ENCODE measurements around the gene ZC2HC1B.
"Not testable (repeated sequence)": the region's sequence is repeated elsewhere in the genome, so short reads cannot be mapped to it uniquely, and the experiment has no call there.

ZC2HC1B gene, protein sequence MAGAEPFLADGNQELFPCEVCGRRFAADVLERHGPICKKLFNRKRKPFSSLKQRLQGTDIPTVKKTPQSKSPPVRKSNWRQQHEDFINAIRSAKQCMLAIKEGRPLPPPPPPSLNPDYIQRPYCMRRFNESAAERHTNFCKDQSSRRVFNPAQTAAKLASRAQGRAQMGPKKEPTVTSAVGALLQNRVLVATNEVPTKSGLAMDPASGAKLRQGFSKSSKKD

DNA sequence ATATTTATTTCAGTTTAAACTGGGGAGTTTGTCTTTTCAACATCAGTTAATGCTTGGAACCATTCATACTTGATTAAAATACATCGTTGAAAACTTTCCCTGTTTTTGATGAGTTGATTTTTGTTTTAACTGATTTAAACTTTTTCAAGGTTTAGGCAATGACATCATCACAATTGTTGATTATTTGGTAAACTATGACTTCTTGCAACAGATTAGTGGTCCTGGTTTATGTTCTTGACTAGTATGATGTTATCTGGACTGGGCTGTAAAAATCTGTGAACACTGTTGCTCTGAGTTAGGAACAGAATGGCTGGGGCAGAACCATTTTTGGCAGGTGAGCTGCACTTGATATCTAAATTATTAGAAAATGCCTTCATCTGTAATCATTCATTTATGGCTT is at the start of gene ZC2HC1B:
TSS of gene ZC2HC1B (plus strand) at position 241 of the 400 bp plus-strand sequence. CDS start at position 307, 66 bp downstream.
- H3K9me3 Mint-ChIP-seq: no peaks in the 10 kb centered on the region
- H3K4me3 Mint-ChIP-seq: no peak within 1 kb of the TSS
- H3K27me3 Mint-ChIP-seq: no peaks in the 10 kb centered on the region
- H3K4me1 Mint-ChIP-seq: no peaks in the 10 kb centered on the region
- ATAC-seq: no peak
- H3K27ac Mint-ChIP-seq: no peak within 1 kb of the TSS
- no peak for DNase-seq

- DNase-seq (no peak), ATAC-seq (no peak)
- Mint-ChIP-seq H3K27me3 (no peaks in the 10 kb centered on the region), H3K9me3 (no peaks in the 10 kb centered on the region), H3K4me1 (no peaks in the 10 kb centered on the region), H3K4me3 (no peak overlapping the region), H3K27ac (no peak overlapping the region)
These were observed 46.7 kb upstream of the ZC2HC1B start for GRCh38 chr6:143817621-143818020.

DNA sequence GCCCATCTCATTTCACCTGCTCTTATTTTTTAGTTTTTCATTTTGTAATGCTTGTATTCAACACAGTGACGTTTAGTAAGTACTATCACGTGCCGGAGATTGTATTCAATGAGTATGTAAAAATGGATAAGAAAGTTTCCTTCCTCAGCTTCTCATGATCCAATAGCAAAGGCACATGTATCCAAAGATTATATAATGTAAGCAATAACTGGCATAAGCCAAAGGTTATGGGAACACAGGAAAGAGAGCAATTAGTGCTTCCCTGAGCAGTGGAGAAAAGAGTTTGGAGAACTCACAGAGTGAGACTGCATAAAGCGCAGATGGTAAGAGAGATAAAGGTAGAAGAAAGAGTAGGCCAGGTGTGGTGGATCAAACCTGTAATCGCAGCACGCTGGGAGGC is 42.9 kb upstream of the ZC2HC1B start:
- no peaks in the 10 kb centered on the region for H3K27me3 Mint-ChIP-seq
- DNase-seq (no peak), ATAC-seq (no peak)
- H3K4me3 Mint-ChIP-seq: no peak overlapping the region
- no peaks in the 10 kb centered on the region for H3K9me3 Mint-ChIP-seq
- peaks cover 5% of the 10 kb centered on the region for H3K4me1 Mint-ChIP-seq
- no peak overlapping the region for H3K27ac Mint-ChIP-seq

- no peak overlapping the region for H3K4me3 Mint-ChIP-seq
- H3K9me3 Mint-ChIP-seq: no peaks in the 10 kb centered on the region
- ATAC-seq (no peak), DNase-seq (no peak)
- no peaks in the 10 kb centered on the region for H3K27me3 Mint-ChIP-seq
- H3K27ac Mint-ChIP-seq: no peak overlapping the region
- peaks cover 5% of the 10 kb centered on the region for H3K4me1 Mint-ChIP-seq
These were observed 41.7 kb upstream of the ZC2HC1B start for GRCh38 chr6:143822584-143823024.

- Mint-ChIP-seq H3K4me3 (no peak overlapping the region), H3K27ac (peak overlapping the region in 1 of 2 donors; percentile 53), H3K4me1 (peaks cover 5% of the 10 kb centered on the region), H3K27me3 (no peaks in the 10 kb centered on the region), H3K9me3 (no peaks in the 10 kb centered on the region)
- DNase-seq (no peak), ATAC-seq (no peak)
These were observed 40.7 kb upstream of the ZC2HC1B start for GRCh38 chr6:143823548-143823947.

GRCh38 chr6:143828572-143828971 is 35.7 kb upstream of the ZC2HC1B start:
- Mint-ChIP-seq H3K27me3 (no peaks in the 10 kb centered on the region), H3K4me1 (peaks cover 4% of the 10 kb centered on the region), H3K4me3 (no peak overlapping the region), H3K27ac (no peak overlapping the region), H3K9me3 (no peaks in the 10 kb centered on the region)
- no peak for DNase-seq
- ATAC-seq: no peak

- H3K27me3 Mint-ChIP-seq: no peaks in the 10 kb centered on the region
- no peaks in the 10 kb centered on the region for H3K9me3 Mint-ChIP-seq
- H3K4me1 Mint-ChIP-seq: peaks cover 3% of the 10 kb centered on the region
- DNase-seq (no peak), ATAC-seq (no peak)
- H3K27ac Mint-ChIP-seq: no peak overlapping the region
- no peak overlapping the region for H3K4me3 Mint-ChIP-seq
These were observed 28.1 kb upstream of the ZC2HC1B start for GRCh38 chr6:143836150-143836549.

DNA sequence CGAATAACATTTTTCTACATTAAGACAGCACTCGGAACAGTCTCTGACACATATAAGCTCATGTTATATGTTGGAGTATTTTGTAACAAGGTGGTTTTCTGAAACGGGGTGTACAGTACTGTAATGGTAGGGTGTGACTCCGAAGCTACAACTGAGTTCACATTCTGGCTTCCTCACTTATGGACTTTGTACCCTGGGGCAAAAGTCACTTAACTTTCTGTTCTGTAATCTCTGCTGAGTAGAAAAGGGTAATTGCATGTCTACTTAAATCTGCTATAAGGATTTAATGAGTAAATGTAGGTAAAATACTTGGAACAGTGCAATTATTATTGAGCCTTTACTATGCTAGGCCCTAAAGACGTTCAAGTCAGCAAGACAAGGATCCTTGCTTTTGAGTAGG is 25.9 kb upstream of the ZC2HC1B start:
- peaks cover 14% of the 10 kb centered on the region for H3K4me1 Mint-ChIP-seq
- ATAC-seq (no peak), DNase-seq (no peak)
- H3K4me3 Mint-ChIP-seq: no peak overlapping the region
- no peak overlapping the region for H3K27ac Mint-ChIP-seq
- H3K9me3 Mint-ChIP-seq: no peaks in the 10 kb centered on the region
- no peaks in the 10 kb centered on the region for H3K27me3 Mint-ChIP-seq

- peaks cover 21% of the 10 kb centered on the region for H3K4me1 Mint-ChIP-seq
- H3K4me3 Mint-ChIP-seq: no peak overlapping the region
- ATAC-seq: no peak
- no peak overlapping the region for H3K27ac Mint-ChIP-seq
- no peaks in the 10 kb centered on the region for H3K27me3 Mint-ChIP-seq
- no peaks in the 10 kb centered on the region for H3K9me3 Mint-ChIP-seq
- DNase-seq: no peak
These were observed 25.1 kb upstream of the ZC2HC1B start for GRCh38 chr6:143839196-143839595.

- Mint-ChIP-seq H3K4me1 (peaks cover 30% of the 10 kb centered on the region), H3K4me3 (no peak overlapping the region), H3K27ac (peak overlapping the region in 1 of 2 donors; percentile 34), H3K27me3 (no peaks in the 10 kb centered on the region), H3K9me3 (no peaks in the 10 kb centered on the region)
- DNase-seq (no peak), ATAC-seq (no peak)
These were observed 23.5 kb upstream of the ZC2HC1B start for GRCh38 chr6:143840595-143841265.

DNA sequence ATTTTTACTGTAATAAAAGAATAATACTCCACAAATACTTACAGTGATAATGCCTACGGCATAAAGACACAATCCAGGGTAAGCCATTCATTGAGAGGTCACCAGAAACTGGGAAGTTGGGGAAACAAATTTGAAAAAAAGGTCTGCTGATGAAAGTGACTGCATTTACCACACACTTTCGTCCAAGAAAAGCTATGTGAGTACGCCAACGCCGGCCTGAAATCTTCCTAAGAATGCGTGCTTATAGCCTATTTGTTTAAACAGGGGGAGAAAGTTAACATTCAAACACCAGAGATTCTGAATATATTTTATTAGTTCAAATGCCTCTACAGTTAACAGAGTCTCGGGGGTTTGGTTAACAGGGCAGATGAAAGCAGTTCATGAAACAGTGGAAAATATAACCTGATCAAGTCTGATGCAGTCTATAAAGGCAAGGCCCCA is 21.8 kb upstream of the ZC2HC1B start:
- Mint-ChIP-seq H3K27me3 (no peaks in the 10 kb centered on the region), H3K4me1 (peaks cover 36% of the 10 kb centered on the region), H3K9me3 (no peaks in the 10 kb centered on the region), H3K27ac (peak overlapping the region; percentile 99), H3K4me3 (peak overlapping the region; percentile 91 to 98)
- DNase-seq (no peak), ATAC-seq (peak; percentile 68)

GRCh38 chr6:143842902-143843676 is 21.2 kb upstream of the ZC2HC1B start, which contains the start of gene LTV1:
Gene LTV1, plus strand, starts transcription at chr6:143843338. Its CDS starts 140 bp downstream, at chr6:143843478.
- H3K9me3 Mint-ChIP-seq: no peaks in the 10 kb centered on the region
- DNase-seq (peak; percentile 90 to 94), ATAC-seq (peak; percentile 98)
- H3K4me1 Mint-ChIP-seq: peaks cover 36% of the 10 kb centered on the region
- H3K27me3 Mint-ChIP-seq: no peaks in the 10 kb centered on the region
- H3K27ac Mint-ChIP-seq: peak within 1 kb of the TSS; percentile 99
- H3K4me3 Mint-ChIP-seq: peak within 1 kb of the TSS; percentile 91 to 98

GRCh38 chr6:143843677-143843999 is 20.6 kb upstream of the ZC2HC1B start:
- Mint-ChIP-seq H3K27ac (peak overlapping the region; percentile 99), H3K9me3 (no peaks in the 10 kb centered on the region), H3K27me3 (no peaks in the 10 kb centered on the region), H3K4me1 (peaks cover 40% of the 10 kb centered on the region), H3K4me3 (peak overlapping the region; percentile 91 to 98)
- DNase-seq (no peak), ATAC-seq (peak; percentile 27)

GRCh38 chr6:143844006-143844405 is 20.3 kb upstream of the ZC2HC1B start:
- Mint-ChIP-seq H3K27me3 (no peaks in the 10 kb centered on the region), H3K27ac (peak overlapping the region; percentile 99), H3K9me3 (no peaks in the 10 kb centered on the region), H3K4me3 (peak overlapping the region; percentile 91 to 98), H3K4me1 (peaks cover 44% of the 10 kb centered on the region)
- no peak for DNase-seq
- no peak for ATAC-seq

DNA sequence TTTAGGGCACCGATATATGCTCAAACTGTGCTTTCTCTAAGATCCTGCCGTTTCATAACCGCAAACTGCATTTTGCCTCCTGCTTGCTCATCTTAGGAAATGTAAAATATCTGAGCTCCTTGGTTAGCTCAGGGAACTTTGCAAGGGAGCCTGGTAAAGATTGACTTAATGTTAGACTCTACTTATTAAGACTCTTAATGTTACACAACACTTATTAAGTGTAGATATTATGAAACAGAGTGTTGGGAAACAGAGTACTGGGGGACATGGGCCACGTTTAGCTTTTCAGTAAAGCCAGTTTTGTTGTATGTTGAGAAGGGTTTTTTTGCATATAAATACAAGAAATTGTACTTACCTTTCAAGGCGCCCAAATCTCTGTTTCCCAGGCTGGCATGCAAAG is 19.2 kb upstream of the ZC2HC1B start:
- no peak for DNase-seq
- H3K27ac Mint-ChIP-seq: no peak overlapping the region
- no peaks in the 10 kb centered on the region for H3K27me3 Mint-ChIP-seq
- H3K4me1 Mint-ChIP-seq: peaks cover 54% of the 10 kb centered on the region
- ATAC-seq: no peak
- H3K4me3 Mint-ChIP-seq: no peak overlapping the region
- H3K9me3 Mint-ChIP-seq: no peaks in the 10 kb centered on the region

GRCh38 chr6:143851706-143852105 is 12.6 kb upstream of the ZC2HC1B start:
- not testable (repeated sequence) for H3K27me3 Mint-ChIP-seq, H3K27ac Mint-ChIP-seq, DNase-seq, ATAC-seq, H3K4me3 Mint-ChIP-seq
- peaks cover 0 to 11% of the 10 kb centered on the region in 2 donors for H3K9me3 Mint-ChIP-seq
- peaks cover 42% of the 10 kb centered on the region for H3K4me1 Mint-ChIP-seq

All from stimulated activated naive CD8-positive, alpha-beta T cell treated with anti-CD3 and anti-CD28 coated beads, Interleukin-15, amount 100 ng/mL, for 72 hours (primary cell).